ENCODE measurements around the gene CYP2R1.

Gene CYP2R1

GRCh38 chr11:14860511-14860910, 31.5 kb downstream of the CYP2R1 start:
- DNase-seq: no peak
- Histone ChIP-seq H3K36me3 (no peaks in the 10 kb centered on the region), H3K9me3 (ENCODE audit: severe bottlenecking) (no peaks in the 10 kb centered on the region), H3K27me3 (ENCODE audit: insufficient read depth, low read depth, severe bottlenecking) (no peaks in the 10 kb centered on the region), H3K27ac (no peak overlapping the region), H3K4me3 (ENCODE audit: low read depth, low read length) (no peak overlapping the region)
- TF ChIP-seq, protein P1, sequence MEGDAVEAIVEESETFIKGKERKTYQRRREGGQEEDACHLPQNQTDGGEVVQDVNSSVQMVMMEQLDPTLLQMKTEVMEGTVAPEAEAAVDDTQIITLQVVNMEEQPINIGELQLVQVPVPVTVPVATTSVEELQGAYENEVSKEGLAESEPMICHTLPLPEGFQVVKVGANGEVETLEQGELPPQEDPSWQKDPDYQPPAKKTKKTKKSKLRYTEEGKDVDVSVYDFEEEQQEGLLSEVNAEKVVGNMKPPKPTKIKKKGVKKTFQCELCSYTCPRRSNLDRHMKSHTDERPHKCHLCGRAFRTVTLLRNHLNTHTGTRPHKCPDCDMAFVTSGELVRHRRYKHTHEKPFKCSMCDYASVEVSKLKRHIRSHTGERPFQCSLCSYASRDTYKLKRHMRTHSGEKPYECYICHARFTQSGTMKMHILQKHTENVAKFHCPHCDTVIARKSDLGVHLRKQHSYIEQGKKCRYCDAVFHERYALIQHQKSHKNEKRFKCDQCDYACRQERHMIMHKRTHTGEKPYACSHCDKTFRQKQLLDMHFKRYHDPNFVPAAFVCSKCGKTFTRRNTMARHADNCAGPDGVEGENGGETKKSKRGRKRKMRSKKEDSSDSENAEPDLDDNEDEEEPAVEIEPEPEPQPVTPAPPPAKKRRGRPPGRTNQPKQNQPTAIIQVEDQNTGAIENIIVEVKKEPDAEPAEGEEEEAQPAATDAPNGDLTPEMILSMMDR (IDR thresholded peaks at IDR 0.05; ENCODE audit: low read depth, low read length): no peak

- no peak overlapping the region for H3K27ac ChIP-seq
- TF ChIP-seq, protein P1 (IDR thresholded peaks at IDR 0.05; ENCODE audit: low read depth, low read length): no peak
Observed at GRCh38 chr11:14858404-14858803, 33.6 kb downstream of the CYP2R1 start.

GRCh38 chr11:14857621-14858020, 34.4 kb downstream of the CYP2R1 start:
- no peak overlapping the region for H3K27ac ChIP-seq
- no peak overlapping the region for H3K4me3 ChIP-seq (ENCODE audit: low read depth, low read length)
- no peaks in the 10 kb centered on the region for H3K27me3 ChIP-seq (ENCODE audit: insufficient read depth, low read depth, severe bottlenecking)
- no peaks in the 10 kb centered on the region for H3K9me3 ChIP-seq (ENCODE audit: severe bottlenecking)
- H3K36me3 ChIP-seq: no peaks in the 10 kb centered on the region
- DNase-seq: no peak
- TF ChIP-seq, protein P1 (IDR thresholded peaks at IDR 0.05; ENCODE audit: low read depth, low read length): no peak

More at GRCh38 chr11:14858404-14858803, 33.6 kb downstream of the CYP2R1 start:
- DNase-seq: no peak
- no peaks in the 10 kb centered on the region for H3K36me3 ChIP-seq
- no peaks in the 10 kb centered on the region for H3K9me3 ChIP-seq (ENCODE audit: severe bottlenecking)
- no peaks in the 10 kb centered on the region for H3K27me3 ChIP-seq (ENCODE audit: insufficient read depth, low read depth, severe bottlenecking)
- H3K4me3 ChIP-seq (ENCODE audit: low read depth, low read length): no peak overlapping the region

GRCh38 chr11:14855890-14856289, 36.1 kb downstream of the CYP2R1 start:
- no peak overlapping the region for H3K4me3 ChIP-seq (ENCODE audit: low read depth, low read length)
- H3K27me3 ChIP-seq (ENCODE audit: insufficient read depth, low read depth, severe bottlenecking): no peaks in the 10 kb centered on the region
- TF ChIP-seq, protein P1 (IDR thresholded peaks at IDR 0.05; ENCODE audit: low read depth, low read length): no peak
- no peak overlapping the region for H3K27ac ChIP-seq
- no peaks in the 10 kb centered on the region for H3K9me3 ChIP-seq (ENCODE audit: severe bottlenecking)
- H3K36me3 ChIP-seq: no peaks in the 10 kb centered on the region
- peak; percentile 6 for DNase-seq

GRCh38 chr11:14854057-14854456, 38.0 kb downstream of the CYP2R1 start:
- Histone ChIP-seq H3K9me3 (ENCODE audit: severe bottlenecking) (no peaks in the 10 kb centered on the region), H3K27ac (no peak overlapping the region), H3K36me3 (no peaks in the 10 kb centered on the region), H3K4me3 (ENCODE audit: low read depth, low read length) (no peak overlapping the region), H3K27me3 (ENCODE audit: insufficient read depth, low read depth, severe bottlenecking) (no peaks in the 10 kb centered on the region)
- TF ChIP-seq, protein P1 (IDR thresholded peaks at IDR 0.05; ENCODE audit: low read depth, low read length): no peak
- no peak for DNase-seq

DNA sequence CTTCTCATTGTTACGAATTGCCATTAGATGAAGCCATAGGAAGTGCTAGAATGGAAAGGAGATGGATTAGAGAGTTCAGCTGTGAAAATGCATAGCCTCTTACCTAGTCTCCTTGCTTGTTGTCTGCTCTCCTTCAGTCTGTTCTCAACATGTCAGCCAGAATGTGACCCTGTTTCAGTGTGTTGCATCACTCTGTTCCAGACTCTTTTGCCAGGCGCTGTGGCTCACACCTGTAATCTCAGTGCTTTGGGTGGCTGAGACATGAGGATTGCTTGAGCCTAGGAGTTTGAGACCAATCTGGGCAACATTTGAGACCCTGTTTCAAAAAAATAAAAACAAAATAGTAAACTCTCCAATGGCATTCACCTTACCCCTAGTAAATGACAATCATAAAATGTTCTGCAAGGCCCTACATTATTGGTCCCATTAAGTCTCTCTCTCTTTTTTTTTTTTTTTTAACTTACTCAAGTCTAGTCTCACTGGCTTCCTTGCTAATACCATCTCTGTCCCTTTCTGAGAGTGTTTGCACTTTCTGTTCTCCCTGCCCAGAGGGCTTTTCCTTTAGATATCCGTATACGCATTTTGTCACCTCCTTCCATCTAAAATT, 39.4 kb downstream of the CYP2R1 start:
- H3K36me3 ChIP-seq: no peaks in the 10 kb centered on the region
- no peak overlapping the region for H3K4me3 ChIP-seq (ENCODE audit: low read depth, low read length)
- H3K9me3 ChIP-seq (ENCODE audit: severe bottlenecking): no peaks in the 10 kb centered on the region
- TF ChIP-seq, protein P1 (IDR thresholded peaks at IDR 0.05; ENCODE audit: low read depth, low read length): no peak
- no peak for DNase-seq
- H3K27me3 ChIP-seq (ENCODE audit: insufficient read depth, low read depth, severe bottlenecking): no peaks in the 10 kb centered on the region
- no peak overlapping the region for H3K27ac ChIP-seq
